ENCODE data around the gene SHROOM3.

Gene SHROOM3

DNA sequence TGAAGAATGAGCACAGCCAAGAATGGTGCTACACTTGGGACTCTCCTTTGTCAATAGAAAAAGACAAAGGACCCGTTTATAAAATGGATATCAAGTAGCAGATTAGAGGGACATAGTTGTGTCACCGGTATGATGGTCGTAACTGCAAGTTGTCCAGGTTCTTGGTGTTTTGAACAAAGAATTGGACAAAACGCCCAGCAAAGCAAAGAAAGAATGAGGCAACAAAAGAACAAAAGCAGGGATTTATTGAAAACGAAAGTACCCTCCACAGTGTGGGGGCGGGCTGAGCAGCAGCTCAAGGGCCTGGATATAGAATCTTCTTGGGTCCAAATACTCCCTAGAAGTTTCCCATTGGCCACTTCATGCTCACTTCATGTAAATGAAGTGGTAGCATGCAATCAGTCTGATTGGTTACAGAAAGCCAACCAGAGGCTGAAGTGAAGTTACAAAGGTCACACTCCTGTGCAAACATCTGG lies 54.7 kb downstream of the SHROOM3 start:
- no peak for DNase-seq (ENCODE audit: extremely low read depth in 1 of 2, low read depth in 1 of 2)

DNA sequence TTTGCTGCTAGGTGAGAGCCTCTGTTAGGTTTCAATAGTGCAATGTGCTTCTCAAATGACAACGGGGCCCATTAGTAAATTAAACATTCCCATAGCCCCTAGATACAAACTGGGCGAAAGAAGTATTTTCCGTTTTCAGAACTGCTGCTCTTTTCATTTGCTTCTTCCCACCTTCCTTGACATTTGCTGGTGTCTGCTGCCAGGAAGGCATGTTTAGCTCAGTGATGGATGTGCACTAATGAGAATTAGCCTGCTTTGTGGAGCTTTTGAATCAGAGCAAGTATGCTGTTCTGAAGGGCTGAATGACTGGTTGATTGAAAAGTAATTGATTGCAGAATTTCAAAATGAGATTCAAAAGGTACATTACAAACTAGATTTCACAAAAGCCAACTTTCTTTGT lies 57.0 kb downstream of the SHROOM3 start:
- DNase-seq (ENCODE audit: extremely low read depth in 1 of 2, low read depth in 1 of 2), result no peak

DNA sequence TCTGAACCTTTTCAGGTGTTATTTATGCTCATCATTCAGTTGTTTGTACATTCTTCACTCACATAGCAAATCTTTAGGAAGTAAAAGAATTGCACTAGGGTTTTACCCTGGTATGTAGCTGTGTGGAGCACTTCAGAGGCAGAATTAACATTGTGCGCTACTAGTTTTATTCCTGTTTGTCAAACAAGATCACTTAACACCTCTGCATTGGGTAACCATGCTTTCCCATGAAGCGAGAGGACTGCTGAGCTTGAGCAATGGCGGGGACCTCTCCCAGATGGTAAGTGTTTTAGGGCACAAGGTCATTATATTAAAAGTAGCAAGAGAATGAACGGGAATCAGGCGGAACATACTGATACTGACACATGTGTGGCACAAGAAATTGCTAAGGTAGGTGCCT lies 59.2 kb downstream of the SHROOM3 start:
- DNase-seq (ENCODE audit: extremely low read depth in 1 of 2, low read depth in 1 of 2), result no peak

DNA sequence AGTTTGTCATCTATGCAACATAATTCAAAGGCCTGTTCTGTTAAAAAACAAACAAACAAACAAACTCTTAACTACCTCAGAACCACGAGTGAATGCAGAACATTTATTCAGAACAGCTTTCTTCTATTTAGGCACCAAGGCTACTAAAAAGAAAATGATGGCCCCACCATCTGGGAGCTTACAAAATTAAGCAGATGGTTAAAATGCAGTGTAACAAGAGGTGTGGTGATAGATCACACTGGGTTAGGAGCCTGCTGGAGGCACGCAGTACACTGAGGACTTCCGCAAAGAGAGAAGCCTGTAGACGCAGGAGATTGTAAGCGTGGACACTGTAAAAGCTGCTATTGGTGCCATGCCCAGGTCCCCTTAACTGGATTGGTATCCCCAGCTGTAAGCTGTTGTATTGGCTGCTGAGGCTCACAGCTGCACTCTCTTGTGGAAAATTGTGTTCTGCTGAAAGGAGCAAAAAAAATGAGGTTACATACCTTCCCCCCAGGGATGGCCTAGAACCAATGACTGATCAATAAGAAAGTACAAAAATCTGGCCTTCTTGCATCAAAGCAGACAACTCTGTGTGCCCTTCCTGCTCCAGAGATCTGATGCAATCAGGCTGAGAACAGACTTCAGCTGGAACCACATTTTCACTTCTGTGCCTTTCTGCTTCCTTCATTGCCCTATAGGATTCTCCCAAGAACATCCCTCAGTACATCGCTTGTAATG lies 60.0 kb downstream of the SHROOM3 start:
- no peak for DNase-seq (ENCODE audit: extremely low read depth in 1 of 2, low read depth in 1 of 2)

DNA sequence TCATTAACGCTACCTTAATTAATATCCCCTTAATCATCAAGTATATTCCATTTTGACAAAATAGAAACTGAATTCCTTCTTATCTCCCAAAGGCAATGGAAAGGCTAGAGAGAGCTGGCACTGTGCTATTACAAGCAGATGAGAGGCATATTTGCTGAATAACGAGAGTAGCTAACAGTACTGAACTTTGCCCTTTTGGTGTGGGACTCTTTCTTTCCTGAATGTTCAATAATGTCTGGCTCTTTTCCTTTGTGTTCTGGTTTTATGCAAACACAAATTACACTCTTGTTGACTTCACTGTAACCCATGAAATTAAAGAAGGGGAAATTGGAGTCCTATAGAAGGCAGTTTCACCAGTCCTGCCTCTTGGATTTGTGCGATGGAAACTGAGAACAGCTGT lies 63.5 kb downstream of the SHROOM3 start:
- DNase-seq (ENCODE audit: extremely low read depth in 1 of 2, low read depth in 1 of 2), result no peak

DNA sequence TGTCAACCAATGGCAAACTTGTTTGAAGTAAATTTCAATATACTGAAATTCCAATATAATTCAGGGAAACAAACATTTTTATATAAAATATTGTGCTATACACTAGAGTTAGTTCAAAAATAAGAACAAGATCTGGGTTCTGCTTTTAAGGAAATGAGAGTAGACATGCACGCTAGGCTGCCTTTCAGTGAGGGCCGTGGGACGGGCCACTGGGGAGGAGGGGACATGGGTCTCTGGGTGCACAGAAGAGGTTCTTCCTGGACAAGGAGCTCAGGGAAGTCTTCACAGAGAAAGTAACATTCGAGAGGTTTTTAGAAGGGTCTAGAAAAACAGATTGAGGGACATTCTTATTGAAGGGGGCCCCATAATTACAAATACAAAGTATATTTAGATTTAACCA lies 64.4 kb downstream of the SHROOM3 start:
- no peak for DNase-seq (ENCODE audit: extremely low read depth in 1 of 2, low read depth in 1 of 2)

DNA sequence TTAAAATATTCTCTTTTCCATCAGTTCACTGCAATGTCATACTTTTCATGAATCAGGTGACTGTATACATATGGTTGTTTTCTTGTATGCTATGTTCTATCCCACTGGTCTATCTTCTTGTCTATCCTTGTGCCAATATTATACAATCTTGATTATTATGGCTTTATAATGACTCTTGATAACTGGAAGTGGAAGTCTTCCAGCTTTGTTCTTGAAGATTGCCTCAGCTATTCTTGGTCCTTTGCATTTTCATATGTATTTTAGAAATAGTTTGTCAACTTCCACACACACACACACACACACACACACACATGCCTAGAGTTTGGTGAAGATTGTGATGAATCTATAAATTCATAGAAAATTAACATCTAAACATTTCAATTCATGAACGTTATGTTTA lies 67.9 kb downstream of the SHROOM3 start:
- no peak for DNase-seq (ENCODE audit: extremely low read depth in 1 of 2, low read depth in 1 of 2)

DNA sequence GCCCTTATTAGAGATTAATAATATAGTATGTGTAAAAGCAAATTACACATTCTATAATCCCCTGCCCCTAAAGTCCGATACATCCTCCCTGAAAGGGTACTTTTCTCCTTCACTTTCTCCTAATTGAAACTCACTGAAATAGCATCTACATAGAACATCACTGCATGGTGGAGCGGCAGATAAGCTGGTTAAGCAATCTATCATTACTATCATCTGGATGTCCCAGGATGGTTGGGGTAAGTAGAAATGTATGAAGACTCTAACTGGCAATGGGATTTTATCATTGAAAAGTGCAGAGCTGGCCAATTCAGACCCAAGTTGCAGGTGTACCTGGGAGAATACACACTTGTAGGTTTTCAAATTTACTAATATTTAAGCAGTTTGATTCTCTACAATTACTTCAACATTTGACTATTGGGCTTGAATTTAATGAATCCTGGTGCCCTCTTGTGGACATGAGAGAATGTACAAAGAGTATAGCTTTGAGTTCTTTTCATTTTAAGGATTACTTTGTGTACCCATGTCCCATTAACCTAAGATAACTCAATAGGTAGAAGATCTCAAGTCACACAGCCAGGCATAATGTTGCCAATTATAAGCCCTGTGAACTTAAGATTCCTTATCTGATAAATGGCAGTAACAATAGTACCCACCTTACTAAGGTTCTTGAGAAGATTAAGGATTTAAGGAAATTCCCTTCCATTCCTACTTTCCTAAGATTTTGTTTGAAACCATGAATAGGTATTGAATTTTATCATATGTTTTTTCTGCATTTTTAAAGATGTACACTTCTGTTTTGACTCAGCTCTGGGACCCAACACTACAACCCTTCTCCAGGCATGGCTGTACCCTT lies 69.8 kb downstream of the SHROOM3 start:
- no peak for DNase-seq (ENCODE audit: extremely low read depth in 1 of 2, low read depth in 1 of 2)

DNA sequence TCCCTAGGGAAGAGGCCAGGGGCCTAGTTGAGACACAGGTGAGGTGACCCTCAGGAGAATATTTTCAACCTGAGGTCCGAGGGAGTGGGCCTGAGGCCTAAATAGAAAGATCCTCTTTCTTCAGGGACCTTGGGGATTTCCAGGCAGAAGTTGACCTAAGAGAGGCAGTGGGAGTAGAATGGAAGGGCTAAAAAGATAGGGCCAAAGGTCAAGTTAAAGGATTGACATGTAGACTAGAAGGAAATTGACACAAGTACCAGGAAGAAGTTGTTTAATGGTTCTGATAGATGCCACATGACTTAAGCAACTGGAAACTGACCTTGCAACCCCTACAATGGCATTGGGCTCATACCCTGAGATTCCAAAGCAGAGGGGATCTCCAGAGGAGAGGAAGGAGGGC lies 76.9 kb downstream of the SHROOM3 start:
- no peak for DNase-seq (ENCODE audit: extremely low read depth in 1 of 2, low read depth in 1 of 2)

DNA sequence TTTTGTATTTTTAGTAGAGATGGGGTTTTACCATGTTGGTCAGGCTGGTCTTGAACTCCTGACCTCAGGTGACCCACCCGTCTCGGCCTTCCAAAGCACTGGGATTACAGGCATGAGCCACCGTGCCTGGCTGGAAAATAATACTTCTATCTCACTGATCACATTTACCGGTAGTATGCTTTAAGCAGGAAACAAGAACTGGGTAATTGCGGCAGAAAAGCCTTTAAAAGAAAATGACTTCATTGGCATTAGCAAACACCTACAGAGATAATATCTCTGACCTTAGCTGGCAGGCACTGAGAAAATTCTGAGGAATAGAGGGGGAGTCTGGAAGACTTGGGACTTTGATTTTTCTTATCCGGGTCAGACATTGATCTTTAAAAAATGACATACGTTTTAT lies 78.5 kb downstream of the SHROOM3 start:
- DNase-seq (ENCODE audit: extremely low read depth in 1 of 2, low read depth in 1 of 2), result no peak

DNA sequence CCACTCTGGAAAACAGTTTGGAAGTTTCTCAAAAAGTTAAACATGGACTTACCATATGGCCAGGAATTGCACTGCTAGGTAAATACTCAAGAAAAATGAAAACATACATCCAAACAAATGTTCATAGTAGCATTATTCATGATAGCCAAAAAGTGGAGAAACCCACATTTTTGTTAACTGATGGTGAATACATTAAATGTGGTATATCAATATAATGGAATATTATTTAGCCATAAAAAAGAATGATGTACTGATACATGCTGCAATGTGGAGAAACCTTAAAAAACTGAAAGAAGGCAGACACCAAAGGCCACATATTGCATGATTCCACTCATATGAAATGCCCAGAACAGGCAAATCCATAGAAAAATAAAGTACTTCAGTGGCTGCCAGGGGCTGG lies 79.1 kb downstream of the SHROOM3 start:
- DNase-seq (ENCODE audit: extremely low read depth in 1 of 2, low read depth in 1 of 2), result no peak

DNA sequence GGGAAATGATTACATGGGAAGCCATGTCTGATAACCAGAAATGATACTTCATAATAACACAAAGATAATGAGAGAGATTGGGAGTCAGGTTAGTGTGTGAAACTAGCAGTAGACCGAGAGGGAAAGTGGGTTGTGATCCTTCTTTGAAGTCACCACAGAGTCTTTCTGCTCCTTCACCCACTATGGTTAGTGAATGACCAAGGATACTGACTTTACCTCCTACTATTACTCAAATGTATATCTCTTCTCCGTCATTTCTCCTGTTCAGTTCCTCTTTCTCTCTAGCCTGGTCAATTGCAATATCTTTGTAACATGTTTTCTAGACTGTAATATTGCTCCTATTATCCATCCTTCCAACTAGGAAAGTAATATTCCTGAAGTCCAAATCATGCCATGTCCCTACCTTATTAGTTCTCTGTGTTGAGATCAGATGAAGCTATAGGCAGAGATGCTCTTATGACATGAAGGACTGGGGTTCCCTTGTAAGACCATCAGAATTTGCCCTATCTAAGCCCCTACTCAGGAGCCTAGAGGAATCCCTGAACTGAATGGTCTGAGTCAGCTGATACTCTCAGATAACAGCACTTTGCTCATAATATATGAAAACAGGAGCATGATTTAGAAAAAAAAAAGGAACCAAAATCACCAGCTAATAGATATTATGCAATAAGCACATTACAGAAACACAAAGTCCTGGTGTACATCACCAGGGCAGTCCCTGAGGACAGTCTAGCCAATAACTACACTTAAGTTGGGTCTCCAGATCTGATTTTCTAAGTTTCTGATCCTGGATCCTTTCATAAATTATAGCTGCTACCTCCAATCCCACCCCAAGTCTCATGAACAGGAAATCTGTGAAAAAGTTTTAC lies 81.2 kb downstream of the SHROOM3 start:
- DNase-seq (ENCODE audit: extremely low read depth in 1 of 2, low read depth in 1 of 2), result no peak

DNA sequence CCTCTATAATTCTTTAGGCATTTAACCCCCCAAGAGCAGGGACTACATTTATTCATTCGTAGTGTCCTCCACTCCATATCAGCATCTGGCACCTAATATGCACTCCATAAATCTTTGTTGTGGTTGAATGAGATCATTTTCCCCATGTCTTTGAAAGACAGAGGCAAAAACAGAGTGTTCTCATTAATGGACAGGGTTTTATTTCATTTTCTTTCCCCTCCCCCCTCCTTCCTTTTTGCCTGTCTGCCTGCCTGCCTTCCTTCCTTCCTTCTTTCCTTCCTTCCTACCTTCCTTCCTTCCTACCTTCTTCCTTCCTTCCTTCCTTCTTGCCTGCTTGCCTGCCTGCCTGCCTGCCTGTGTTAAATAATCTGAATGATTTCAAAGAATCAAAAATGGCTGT lies 83.2 kb downstream of the SHROOM3 start:
- no peak for DNase-seq (ENCODE audit: extremely low read depth in 1 of 2, low read depth in 1 of 2)

DNA sequence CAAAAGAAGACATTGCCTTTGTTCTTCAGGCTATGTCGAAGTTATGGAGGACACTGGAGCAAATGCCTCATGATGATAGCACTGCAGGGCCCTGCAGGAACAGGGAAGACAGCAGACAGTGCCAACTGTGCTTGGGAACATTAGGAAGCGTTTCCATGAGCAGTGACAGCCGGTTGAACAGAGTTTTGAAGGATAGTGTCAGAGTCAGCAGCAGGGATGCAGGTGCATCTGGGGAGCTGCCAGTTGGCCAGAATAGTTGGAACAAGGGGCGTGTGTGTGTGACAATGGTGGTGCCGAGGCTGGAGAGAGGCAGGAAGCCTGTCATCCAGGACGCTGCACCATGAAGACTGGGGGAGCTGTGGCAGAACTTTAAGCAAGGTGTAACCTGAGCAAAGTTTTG lies 88.6 kb downstream of the SHROOM3 start:
- DNase-seq (ENCODE audit: extremely low read depth in 1 of 2, low read depth in 1 of 2), result no peak

DNA sequence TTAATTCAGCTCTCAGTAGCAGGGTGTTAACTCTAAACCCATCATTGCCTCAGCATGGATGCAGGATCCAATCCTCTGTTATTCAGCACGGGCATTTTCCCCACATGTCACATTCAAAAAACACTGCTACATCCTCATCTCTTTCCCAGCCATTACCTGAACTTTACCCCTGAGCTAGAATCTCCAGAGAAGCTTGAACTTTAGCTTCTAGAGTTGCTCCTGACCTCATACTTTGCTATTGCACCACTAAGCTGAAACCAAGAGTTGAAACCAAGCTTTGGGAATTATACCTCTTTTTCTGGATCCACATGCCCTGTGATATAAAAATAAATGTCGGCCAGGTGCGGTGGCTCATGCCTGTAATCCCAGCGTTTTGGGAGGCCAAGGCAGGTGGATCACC lies 90.7 kb downstream of the SHROOM3 start:
- DNase-seq (ENCODE audit: extremely low read depth in 1 of 2, low read depth in 1 of 2), result no peak

DNA sequence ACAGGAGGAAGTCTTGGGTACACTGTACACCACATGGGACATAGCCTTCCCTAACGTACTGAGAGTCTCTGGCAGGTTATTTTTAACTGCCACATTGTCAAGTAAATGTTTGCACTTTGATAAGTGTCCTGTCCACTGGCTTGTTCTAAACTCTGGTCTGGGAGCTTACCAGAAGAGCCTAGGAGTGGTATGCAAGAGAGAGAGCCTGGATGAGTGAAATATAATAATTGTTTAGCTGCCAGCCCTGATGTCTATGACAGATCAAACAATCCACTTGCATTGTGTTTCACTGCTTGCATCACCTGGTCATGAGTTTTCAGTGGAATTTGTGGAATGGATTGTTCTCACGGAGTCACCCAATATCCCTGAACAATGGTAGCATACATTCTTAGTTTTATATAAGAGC lies 91.6 kb downstream of the SHROOM3 start:
- DNase-seq (ENCODE audit: extremely low read depth in 1 of 2, low read depth in 1 of 2), result no peak

DNA sequence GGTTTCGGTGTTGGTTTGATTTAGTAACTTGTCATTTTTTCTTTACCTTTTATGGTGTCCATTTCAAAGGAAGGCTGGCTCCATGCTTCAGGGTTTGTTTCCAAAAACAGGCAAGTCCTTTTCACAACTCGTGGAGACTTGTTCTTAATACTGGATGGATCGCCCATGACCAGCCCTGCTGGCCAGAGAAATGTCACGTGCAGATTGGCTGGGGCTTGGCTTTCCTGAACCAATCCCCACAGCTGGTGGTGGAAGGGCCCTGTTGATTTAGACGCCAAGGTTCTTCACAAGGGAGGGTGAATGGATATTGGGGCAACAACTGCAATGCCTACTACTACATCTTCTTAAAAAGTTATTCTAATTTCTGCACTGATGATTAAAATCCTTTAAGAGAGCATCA lies 92.6 kb downstream of the SHROOM3 start:
- DNase-seq (ENCODE audit: extremely low read depth in 1 of 2, low read depth in 1 of 2), result no peak

DNA sequence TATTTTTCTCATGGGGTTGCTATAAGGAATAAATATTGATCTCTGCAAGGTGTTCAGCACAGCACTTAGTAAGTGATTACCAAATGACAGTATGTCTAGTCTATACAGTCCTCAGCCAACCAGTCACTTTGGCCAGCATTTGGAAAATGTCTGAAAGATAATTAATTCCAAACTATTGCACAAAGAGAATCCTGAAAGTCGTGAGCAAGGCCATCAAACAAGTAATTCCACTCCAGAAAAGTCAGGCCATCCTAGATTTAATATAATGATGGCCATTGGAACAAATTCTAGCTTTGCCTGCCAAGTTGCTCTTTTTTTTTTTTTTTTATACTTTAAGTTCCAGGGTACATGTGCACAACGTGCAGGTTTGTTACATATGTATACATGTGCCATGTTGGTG lies 96.6 kb downstream of the SHROOM3 start:
- no peak for DNase-seq (ENCODE audit: extremely low read depth in 1 of 2, low read depth in 1 of 2)

DNA sequence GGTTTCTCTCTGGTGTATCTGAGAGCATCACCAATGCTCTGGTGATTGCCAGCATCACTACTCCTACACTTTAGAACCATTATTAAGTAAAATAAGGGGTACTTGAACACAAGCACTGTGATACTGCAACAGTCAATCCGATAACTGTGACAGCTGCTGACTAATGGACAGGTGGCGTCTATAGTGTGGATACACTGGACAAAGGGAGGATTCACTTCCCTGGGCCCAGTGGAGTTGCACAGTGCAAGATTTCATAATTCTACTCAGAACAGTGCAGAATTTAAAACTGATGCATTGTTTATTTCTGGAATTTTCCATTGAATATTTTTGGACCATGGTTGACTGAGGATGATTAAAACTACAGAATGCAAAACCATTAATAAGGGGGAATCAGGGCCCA lies 97.8 kb downstream of the SHROOM3 start:
- DNase-seq (ENCODE audit: extremely low read depth in 1 of 2, low read depth in 1 of 2), result no peak

DNA sequence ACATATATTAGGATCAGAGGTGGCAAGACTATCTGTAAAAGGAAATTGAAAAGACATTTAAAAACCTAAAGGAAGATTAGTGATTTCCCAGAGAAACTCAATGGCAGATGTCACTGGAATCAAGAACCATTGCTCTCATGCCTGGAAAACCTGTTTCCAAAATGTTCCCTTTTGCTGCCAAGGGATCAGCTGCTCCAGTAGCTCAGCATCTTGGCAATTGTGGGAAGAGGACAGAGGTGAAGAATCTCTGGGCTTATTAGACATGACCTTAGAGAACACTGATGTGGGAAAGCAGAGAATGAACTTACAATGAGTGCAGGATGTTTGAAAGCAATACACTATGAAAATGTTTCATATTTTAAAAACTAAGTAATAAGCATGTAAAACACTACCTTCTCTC lies 98.3 kb downstream of the SHROOM3 start:
- DNase-seq (ENCODE audit: extremely low read depth in 1 of 2, low read depth in 1 of 2), result no peak

DNA sequence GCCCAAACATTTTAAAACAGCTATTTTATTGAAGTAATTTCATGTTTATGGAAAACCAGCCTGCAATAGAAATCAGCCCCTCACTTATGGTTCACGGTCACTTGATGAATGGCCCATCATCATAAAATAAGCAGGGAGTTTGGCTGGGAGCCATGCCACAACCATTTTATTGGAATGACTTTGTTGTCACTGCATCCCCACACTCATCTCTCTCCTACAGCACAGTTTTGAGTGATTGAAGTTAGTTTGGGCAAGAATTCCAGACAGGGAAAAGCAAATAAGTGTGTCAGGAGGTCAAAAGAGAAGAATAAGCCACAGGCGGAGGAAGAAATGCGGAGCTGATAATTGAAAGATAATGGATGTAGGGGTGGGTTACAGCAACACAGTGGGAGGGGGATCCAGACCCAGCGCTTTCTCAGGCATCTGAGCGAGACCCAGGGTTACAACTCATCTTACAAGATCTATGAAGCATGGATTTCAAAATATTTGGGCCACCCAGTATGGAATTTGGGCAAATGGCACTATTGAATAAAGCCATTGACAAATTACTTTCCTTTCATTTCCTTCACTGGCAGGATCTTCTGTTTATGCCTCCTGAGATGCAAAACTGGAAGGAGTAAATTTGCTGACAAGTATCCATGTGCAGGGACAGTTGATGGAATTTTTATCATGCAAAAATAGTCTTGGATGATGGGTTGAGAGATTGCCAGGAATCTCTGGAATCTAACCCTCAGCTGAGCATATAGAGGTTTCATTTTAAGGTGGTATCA lies 100.8 kb downstream of the SHROOM3 start:
- no peak for DNase-seq (ENCODE audit: extremely low read depth in 1 of 2, low read depth in 1 of 2)

Measured in activated CD8-positive, alpha-beta memory T cell treated with anti-CD3 and anti-CD28 coated beads for 1 hour (primary cell).